Measurements from ENCODE around the gene ANXA9. TPM values are rescaled to one million over a fixed set of nuclear protein-coding genes. Genes with fewer than 3 reads are reported as not detected.

The ANXA9 gene
- total and polyA plus RNA-seq, 2 of the 4 experiments (the other 2 are of a cell fraction), result 0.21 to 0.36 TPM

- no peak overlapping the region for H2BK5ac ChIP-seq (ENCODE audit: low read depth, low read length, poor library complexity, severe bottlenecking)
- H3K27ac ChIP-seq (ENCODE audit: insufficient read depth, low read length), result no peak overlapping the region
- CTCF ChIA-PET, result no interaction called here
- H3K9me3 ChIP-seq (ENCODE audit: control insufficient read depth, insufficient read depth, low read length), result no peaks in the 10 kb centered on the region
- no CpG with 5 or more reads among the region's 2 CpGs for WGBS, 2 experiments (ENCODE audit: extremely low coverage in 2 of 2, insufficient read length in 1 of 2)
- no peak overlapping the region for H3K4ac ChIP-seq (ENCODE audit: low read depth, low read length)
- in situ Hi-C loops (cut with MboI; ENCODE audit: low sequenced_read_pairs), result no loop called here
- H3K36me3 ChIP-seq (ENCODE audit: control insufficient read depth, insufficient read depth, low read length), result peaks cover 24% of the 10 kb centered on the region
- DNase-seq (no peak), ATAC-seq (ENCODE audit: low read depth) (no peak)
- dilution Hi-C loops (cut with HindIII; ENCODE audit: low sequenced_read_pairs, unreplicated experiment), result no loop called here
- H2BK20ac ChIP-seq (ENCODE audit: low read depth, low read length), result no peak overlapping the region
- no peak for TF ChIP-seq USF2 (IDR thresholded peaks at IDR 0.05; ENCODE audit: low read depth, low read length)
- no peak for TF ChIP-seq CEBPB (IDR thresholded peaks at IDR 0.05; ENCODE audit: low read depth, low read length)
- TF ChIP-seq RCOR1 (IDR thresholded peaks at IDR 0.05; ENCODE audit: insufficient replicate concordance, low read length), result no peak
- no peak for TF ChIP-seq MAFK (IDR thresholded peaks at IDR 0.05; ENCODE audit: low read depth, low read length)
- no peak for TF ChIP-seq BHLHE40 (IDR thresholded peaks at IDR 0.05; ENCODE audit: low read depth, low read length)
- TF ChIP-seq RFX5 (IDR thresholded peaks at IDR 0.05; ENCODE audit: low read depth, low read length), result no peak
- TF ChIP-seq POLR2A (IDR thresholded peaks at IDR 0.05; ENCODE audit: low read depth, low read length), result no peak
- no peak for TF ChIP-seq SMC3 (IDR thresholded peaks at IDR 0.05; ENCODE audit: low read depth, low read length)
- no peak for TF ChIP-seq CTCF (conservative IDR thresholded peaks at IDR 0.05; ENCODE audit: low read depth, low read length)
- TF ChIP-seq MXI1 (IDR thresholded peaks at IDR 0.05; ENCODE audit: borderline replicate concordance, low read depth, low read length), result no peak
- H2BK15ac ChIP-seq (ENCODE audit: low read depth, low read length), result no peak overlapping the region
- H4K5ac ChIP-seq (ENCODE audit: low read depth, low read length), result no peak overlapping the region
- H4K8ac ChIP-seq (ENCODE audit: low read depth in 2 of 2, low read length in 2 of 2), result no peak overlapping the region
- no peak overlapping the region for H2AFZ ChIP-seq (replicated peaks; ENCODE audit: low read length, poor library complexity)
- no peak overlapping the region for H3K23ac ChIP-seq (ENCODE audit: low read depth, low read length)
- no peak overlapping the region for H2AK9ac ChIP-seq (replicated peaks; ENCODE audit: low read depth, low read length, poor library complexity)
- H3K14ac ChIP-seq (replicated peaks; ENCODE audit: low read depth, low read length), result no peak overlapping the region
- H4K20me1 ChIP-seq (ENCODE audit: insufficient read depth, low read length), result no peaks in the 10 kb centered on the region
- H4K91ac ChIP-seq (ENCODE audit: insufficient read depth, low read depth, low read length), result no peak overlapping the region
- intact Hi-C loops (cut with micrococcal nuclease), result loop anchor here (10.0 kb wide), 1 partner anchor 438 kb away; no protein-coding TSS in a partner anchor
- no peak overlapping the region for H3K4me3 ChIP-seq (ENCODE audit: insufficient read depth, low read depth, low read length)
- BruUV-seq (replicated peaks), result no TSS peak
- no peak overlapping the region for H3K9ac ChIP-seq (ENCODE audit: low read depth, low read length)
- no peak overlapping the region for H3K18ac ChIP-seq (ENCODE audit: low read depth, low read length)
- H2AK5ac ChIP-seq (ENCODE audit: low read depth, low read length), result no peak overlapping the region
- no peak overlapping the region for H2BK120ac ChIP-seq (ENCODE audit: low read depth, low read length)
- H3K9me1 ChIP-seq (ENCODE audit: insufficient read depth, low read length), result peaks cover 16% of the 10 kb centered on the region
- no peaks in the 10 kb centered on the region for H3K27me3 ChIP-seq (ENCODE audit: control insufficient read depth, insufficient read depth, low read length)
- no peak overlapping the region; the same call in 1 of the 2 replicates for H3K4me2 ChIP-seq (ENCODE audit: low read depth, low read length)
- peaks cover 9% of the 10 kb centered on the region for H3K4me1 ChIP-seq (ENCODE audit: control insufficient read depth, insufficient read depth, low read length)
- H3K56ac ChIP-seq (ENCODE audit: extremely low read depth, insufficient read depth, low read length), result no peak overlapping the region
- POLR2A ChIA-PET (ENCODE audit: unreplicated experiment), result no interaction called here
- peaks cover 7 to 15% of the 10 kb centered on the region in 2 experiments for H3K79me1 ChIP-seq (ENCODE audit: low read depth in 1 of 2, low read length in 2 of 2)
These were observed 20.5 kb downstream of the ANXA9 start for GRCh38 chr1:151002611-151003010.

All from IMR-90 (cell line).